ENCODE data around the gene D2HGDH.

GRCh38 chr2:241804326-241805229 lies 70.1 kb downstream of the D2HGDH start:
- no peak for TF ChIP-seq GATA2 (IDR thresholded peaks at IDR 0.05; ENCODE audit: low read depth, low read length)
- TF ChIP-seq GATA3 (IDR thresholded peaks at IDR 0.05; ENCODE audit: low read depth, low read length), result no peak
